ENCODE measurements around the gene WDR64. TPM values are rescaled to one million over a fixed set of nuclear protein-coding genes. Genes with fewer than 3 reads are reported as not detected.

Gene WDR64
- total and polyA plus RNA-seq, 9 donors, result 0.04 to 0.30 (median 0.14) TPM; not detected in 2

GRCh38 chr1:241713316-241713715, 61.2 kb downstream of the WDR64 start:
- DNase-seq, result no peak
- WGBS (ENCODE audit: insufficient coverage), result 0% methylated on average over 1 of the region's 2 CpGs
- no peak overlapping the region for H3K4me3 ChIP-seq (ENCODE audit: low read length)
- H3K27me3 ChIP-seq (ENCODE audit: control insufficient read depth, insufficient read depth, low read length), result no peaks in the 10 kb centered on the region
- no peaks in the 10 kb centered on the region for H3K9me3 ChIP-seq (replicated peaks; ENCODE audit: control insufficient read depth, low read depth, low read length)
- H3K27ac ChIP-seq (ENCODE audit: low read length), result no peak overlapping the region
- no peaks in the 10 kb centered on the region for H3K36me3 ChIP-seq (ENCODE audit: control insufficient read depth, insufficient read depth, low read length)
- H3K4me1 ChIP-seq (ENCODE audit: control insufficient read depth, insufficient read depth, low read length), result no peaks in the 10 kb centered on the region

GRCh38 chr1:241714321-241715218, 62.5 kb downstream of the WDR64 start:
- no peak for DNase-seq
- no peaks in the 10 kb centered on the region for H3K4me1 ChIP-seq (ENCODE audit: control insufficient read depth, insufficient read depth, low read length)
- H3K27ac ChIP-seq (ENCODE audit: low read length), result no peak overlapping the region
- H3K27me3 ChIP-seq (ENCODE audit: control insufficient read depth, insufficient read depth, low read length), result no peaks in the 10 kb centered on the region
- H3K4me3 ChIP-seq (ENCODE audit: low read length), result no peak overlapping the region
- no peaks in the 10 kb centered on the region for H3K9me3 ChIP-seq (replicated peaks; ENCODE audit: control insufficient read depth, low read depth, low read length)
- no peaks in the 10 kb centered on the region for H3K36me3 ChIP-seq (ENCODE audit: control insufficient read depth, insufficient read depth, low read length)
- WGBS (ENCODE audit: insufficient coverage), result no CpG with 5 or more reads among the region's 2 CpGs

- Histone ChIP-seq H3K4me1 (ENCODE audit: control insufficient read depth, insufficient read depth, low read length) (no peaks in the 10 kb centered on the region), H3K9me3 (replicated peaks; ENCODE audit: control insufficient read depth, low read depth, low read length) (no peaks in the 10 kb centered on the region), H3K27me3 (ENCODE audit: control insufficient read depth, insufficient read depth, low read length) (no peaks in the 10 kb centered on the region), H3K27ac (ENCODE audit: low read length) (no peak overlapping the region), H3K36me3 (ENCODE audit: control insufficient read depth, insufficient read depth, low read length) (no peaks in the 10 kb centered on the region), H3K4me3 (ENCODE audit: low read length) (no peak overlapping the region)
- no CpG with 5 or more reads among the region's 3 CpGs for WGBS (ENCODE audit: insufficient coverage)
- DNase-seq, result no peak
These were observed 63.4 kb downstream of the WDR64 start for GRCh38 chr1:241715435-241715834.

- no CpG with 5 or more reads among the region's 4 CpGs for WGBS (ENCODE audit: insufficient coverage)
These were observed 63.9 kb downstream of the WDR64 start for GRCh38 chr1:241715956-241716355.

GRCh38 chr1:241716915-241717656, 65.0 kb downstream of the WDR64 start:
- H3K27me3 ChIP-seq (ENCODE audit: control insufficient read depth, insufficient read depth, low read length), result no peaks in the 10 kb centered on the region
- WGBS (ENCODE audit: insufficient coverage), result 65% methylated on average over 3 of the region's 6 CpGs
- no peaks in the 10 kb centered on the region for H3K9me3 ChIP-seq (replicated peaks; ENCODE audit: control insufficient read depth, low read depth, low read length)
- H3K4me1 ChIP-seq (ENCODE audit: control insufficient read depth, insufficient read depth, low read length), result no peaks in the 10 kb centered on the region
- no peak overlapping the region for H3K4me3 ChIP-seq (ENCODE audit: low read length)
- no peak for DNase-seq
- no peak overlapping the region for H3K27ac ChIP-seq (ENCODE audit: low read length)
- H3K36me3 ChIP-seq (ENCODE audit: control insufficient read depth, insufficient read depth, low read length), result no peaks in the 10 kb centered on the region

More at GRCh38 chr1:241715956-241716355, 63.9 kb downstream of the WDR64 start:
- no peak overlapping the region for H3K4me3 ChIP-seq (ENCODE audit: low read length)
- no peaks in the 10 kb centered on the region for H3K36me3 ChIP-seq (ENCODE audit: control insufficient read depth, insufficient read depth, low read length)
- no peak for DNase-seq
- no peaks in the 10 kb centered on the region for H3K9me3 ChIP-seq (replicated peaks; ENCODE audit: control insufficient read depth, low read depth, low read length)
- H3K27ac ChIP-seq (ENCODE audit: low read length), result no peak overlapping the region
- no peaks in the 10 kb centered on the region for H3K27me3 ChIP-seq (ENCODE audit: control insufficient read depth, insufficient read depth, low read length)
- H3K4me1 ChIP-seq (ENCODE audit: control insufficient read depth, insufficient read depth, low read length), result no peaks in the 10 kb centered on the region

- 14% methylated on average over 1 of the region's 5 CpGs for WGBS (ENCODE audit: insufficient coverage)
- no peak overlapping the region for H3K27ac ChIP-seq (ENCODE audit: low read length)
These were observed 65.9 kb downstream of the WDR64 start for GRCh38 chr1:241717975-241718374.

GRCh38 chr1:241721011-241721410, 68.9 kb downstream of the WDR64 start:
- Histone ChIP-seq H3K9me3 (replicated peaks; ENCODE audit: control insufficient read depth, low read depth, low read length) (no peaks in the 10 kb centered on the region), H3K4me3 (ENCODE audit: low read length) (no peak overlapping the region), H3K4me1 (ENCODE audit: control insufficient read depth, insufficient read depth, low read length) (no peaks in the 10 kb centered on the region), H3K27ac (ENCODE audit: low read length) (no peak overlapping the region), H3K36me3 (ENCODE audit: control insufficient read depth, insufficient read depth, low read length) (no peaks in the 10 kb centered on the region), H3K27me3 (ENCODE audit: control insufficient read depth, insufficient read depth, low read length) (no peaks in the 10 kb centered on the region)
- no peak for DNase-seq
- no CpG with 5 or more reads among the region's 3 CpGs for WGBS (ENCODE audit: insufficient coverage)

More at GRCh38 chr1:241717975-241718374, 65.9 kb downstream of the WDR64 start:
- no peak for DNase-seq
- Histone ChIP-seq H3K4me1 (ENCODE audit: control insufficient read depth, insufficient read depth, low read length) (no peaks in the 10 kb centered on the region), H3K36me3 (ENCODE audit: control insufficient read depth, insufficient read depth, low read length) (no peaks in the 10 kb centered on the region), H3K9me3 (replicated peaks; ENCODE audit: control insufficient read depth, low read depth, low read length) (no peaks in the 10 kb centered on the region), H3K27me3 (ENCODE audit: control insufficient read depth, insufficient read depth, low read length) (no peaks in the 10 kb centered on the region), H3K4me3 (ENCODE audit: low read length) (no peak overlapping the region)

- Histone ChIP-seq H3K4me3 (ENCODE audit: low read length) (no peak overlapping the region), H3K27me3 (ENCODE audit: control insufficient read depth, insufficient read depth, low read length) (no peaks in the 10 kb centered on the region), H3K9me3 (replicated peaks; ENCODE audit: control insufficient read depth, low read depth, low read length) (no peaks in the 10 kb centered on the region), H3K27ac (ENCODE audit: low read length) (no peak overlapping the region), H3K4me1 (ENCODE audit: control insufficient read depth, insufficient read depth, low read length) (no peaks in the 10 kb centered on the region), H3K36me3 (ENCODE audit: control insufficient read depth, insufficient read depth, low read length) (no peaks in the 10 kb centered on the region)
- DNase-seq, result no peak
- WGBS (ENCODE audit: insufficient coverage), result 100% methylated on average over 1 of the region's 4 CpGs
These were observed 70.9 kb downstream of the WDR64 start for GRCh38 chr1:241722947-241723346.

- no peak for DNase-seq
- H3K9me3 ChIP-seq (replicated peaks; ENCODE audit: control insufficient read depth, low read depth, low read length), result no peaks in the 10 kb centered on the region
These were observed 72.8 kb downstream of the WDR64 start for GRCh38 chr1:241724741-241725356.

GRCh38 chr1:241730031-241730430, 78.0 kb downstream of the WDR64 start:
- Histone ChIP-seq H3K27ac (ENCODE audit: low read length) (no peak overlapping the region), H3K27me3 (ENCODE audit: control insufficient read depth, insufficient read depth, low read length) (no peaks in the 10 kb centered on the region), H3K36me3 (ENCODE audit: control insufficient read depth, insufficient read depth, low read length) (no peaks in the 10 kb centered on the region), H3K4me3 (ENCODE audit: low read length) (no peak overlapping the region), H3K4me1 (ENCODE audit: control insufficient read depth, insufficient read depth, low read length) (no peaks in the 10 kb centered on the region), H3K9me3 (replicated peaks; ENCODE audit: control insufficient read depth, low read depth, low read length) (no peaks in the 10 kb centered on the region)
- no peak for DNase-seq

More at GRCh38 chr1:241724741-241725356, 72.8 kb downstream of the WDR64 start:
- Histone ChIP-seq H3K4me1 (ENCODE audit: control insufficient read depth, insufficient read depth, low read length) (no peaks in the 10 kb centered on the region), H3K36me3 (ENCODE audit: control insufficient read depth, insufficient read depth, low read length) (no peaks in the 10 kb centered on the region), H3K4me3 (ENCODE audit: low read length) (no peak overlapping the region), H3K27ac (ENCODE audit: low read length) (no peak overlapping the region), H3K27me3 (ENCODE audit: control insufficient read depth, insufficient read depth, low read length) (no peaks in the 10 kb centered on the region)
- WGBS (ENCODE audit: insufficient coverage), result 50% methylated on average over 1 of the region's 4 CpGs
